ENCODE data around the gene FANCD2. TPM values are rescaled to one million over a fixed set of nuclear protein-coding genes. Genes with fewer than 3 reads are reported as not detected.
A peak's percentile ranks its signal among the peaks of the same experiment; 100 is the strongest.

Gene FANCD2
- total RNA-seq, 1 donor from 2014 or later = 2.1 TPM

DNA sequence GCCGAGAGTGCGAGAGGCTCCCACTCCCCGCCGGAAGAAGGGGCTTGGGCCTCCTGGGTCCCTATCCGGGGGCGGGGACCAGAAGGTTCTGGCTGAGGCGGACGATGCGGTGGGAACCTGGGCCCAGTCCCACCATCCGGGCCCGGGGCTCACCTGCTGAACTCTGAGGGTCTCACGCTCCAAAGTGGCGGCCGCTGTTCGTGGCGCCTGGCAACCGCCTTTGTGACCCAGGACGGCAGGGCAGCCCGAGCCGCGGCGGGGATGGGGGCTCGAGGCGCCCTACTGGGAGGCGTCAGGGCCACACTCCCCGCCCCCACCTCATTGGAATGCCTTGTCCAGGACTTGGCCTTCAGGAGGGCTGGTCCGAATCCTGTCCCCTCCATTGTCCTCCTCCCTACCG lies 81.9 kb downstream of the FANCD2 start, which contains the start of gene FANCD2OS:
Gene FANCD2OS (minus strand): TSS at position 165 of the 400 bp plus-strand sequence. CDS start 3,481 bp downstream, outside the sequence.
- no peaks in the 10 kb centered on the region for H3K36me3 ChIP-seq (ENCODE audit: control insufficient read depth, insufficient read depth, low read length)
- DNase-seq (ENCODE audit: low read depth) (no peak), FAIRE-seq (no peak)
- no peaks in the 10 kb centered on the region for H3K27me3 ChIP-seq (ENCODE audit: control insufficient read depth, insufficient read depth, low read length)
- no peak within 1 kb of the TSS for H3K4me3 ChIP-seq (ENCODE audit: low read depth, low read length)
- TF ChIP-seq, protein P1, sequence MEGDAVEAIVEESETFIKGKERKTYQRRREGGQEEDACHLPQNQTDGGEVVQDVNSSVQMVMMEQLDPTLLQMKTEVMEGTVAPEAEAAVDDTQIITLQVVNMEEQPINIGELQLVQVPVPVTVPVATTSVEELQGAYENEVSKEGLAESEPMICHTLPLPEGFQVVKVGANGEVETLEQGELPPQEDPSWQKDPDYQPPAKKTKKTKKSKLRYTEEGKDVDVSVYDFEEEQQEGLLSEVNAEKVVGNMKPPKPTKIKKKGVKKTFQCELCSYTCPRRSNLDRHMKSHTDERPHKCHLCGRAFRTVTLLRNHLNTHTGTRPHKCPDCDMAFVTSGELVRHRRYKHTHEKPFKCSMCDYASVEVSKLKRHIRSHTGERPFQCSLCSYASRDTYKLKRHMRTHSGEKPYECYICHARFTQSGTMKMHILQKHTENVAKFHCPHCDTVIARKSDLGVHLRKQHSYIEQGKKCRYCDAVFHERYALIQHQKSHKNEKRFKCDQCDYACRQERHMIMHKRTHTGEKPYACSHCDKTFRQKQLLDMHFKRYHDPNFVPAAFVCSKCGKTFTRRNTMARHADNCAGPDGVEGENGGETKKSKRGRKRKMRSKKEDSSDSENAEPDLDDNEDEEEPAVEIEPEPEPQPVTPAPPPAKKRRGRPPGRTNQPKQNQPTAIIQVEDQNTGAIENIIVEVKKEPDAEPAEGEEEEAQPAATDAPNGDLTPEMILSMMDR (IDR thresholded peaks at IDR 0.05; ENCODE audit: insufficient read depth, low read length, severe bottlenecking) = no peak

DNA sequence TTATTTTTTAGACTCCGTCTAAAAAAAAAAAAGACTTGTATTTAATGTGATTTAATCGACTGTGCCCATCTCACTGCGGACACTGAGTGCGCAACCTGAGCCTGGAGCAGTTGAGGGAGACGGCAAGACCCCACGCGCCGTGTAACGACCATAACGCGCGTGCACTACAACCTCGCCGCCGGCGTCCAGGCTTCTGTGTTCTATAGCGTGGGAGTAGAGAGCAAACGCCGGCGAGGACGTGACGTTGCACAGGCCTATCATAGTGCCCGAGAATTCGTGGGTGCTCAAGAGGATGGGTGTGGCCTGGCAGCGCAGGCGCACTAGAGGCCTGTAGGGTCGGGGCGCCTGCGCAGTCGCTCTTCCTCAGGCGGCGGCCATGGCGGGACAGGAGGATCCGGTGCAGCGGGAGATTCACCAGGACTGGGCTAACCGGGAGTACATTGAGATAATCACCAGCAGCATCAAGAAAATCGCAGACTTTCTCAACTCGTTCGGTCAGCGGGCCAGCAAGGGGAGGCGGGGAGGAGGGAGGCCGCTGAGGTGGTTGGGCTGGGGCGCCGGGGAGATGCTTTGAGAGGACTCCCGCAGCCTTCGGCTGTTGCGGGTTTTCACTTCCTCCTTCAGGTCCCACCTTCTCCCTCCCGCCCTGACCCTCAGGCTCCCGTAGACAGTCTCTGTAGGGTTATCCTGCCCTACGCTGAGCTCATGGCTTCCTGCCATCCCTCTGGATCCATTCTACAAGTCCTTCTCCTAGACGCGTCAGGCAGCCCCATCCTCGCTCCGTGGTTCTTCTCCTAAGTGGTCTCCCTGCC lies 89.3 kb downstream of the FANCD2 start, which contains the start of gene BRK1:
Gene BRK1 (plus strand): TSS at position 350 of the 812 bp plus-strand sequence. CDS start 27 bp downstream, at position 377.
- Histone ChIP-seq H3K36me3 (ENCODE audit: control insufficient read depth, insufficient read depth, low read length) (peaks cover 1% of the 10 kb centered on the region), H3K4me3 (ENCODE audit: low read depth, low read length) (peak within 1 kb of the TSS; percentile 79), H3K27me3 (ENCODE audit: control insufficient read depth, insufficient read depth, low read length) (no peaks in the 10 kb centered on the region)
- FAIRE-seq = no peak
- peak; percentile 92 for DNase-seq (ENCODE audit: low read depth)
- TF ChIP-seq, protein P1 (IDR thresholded peaks at IDR 0.05; ENCODE audit: insufficient read depth, low read length, severe bottlenecking) = no peak

DNA sequence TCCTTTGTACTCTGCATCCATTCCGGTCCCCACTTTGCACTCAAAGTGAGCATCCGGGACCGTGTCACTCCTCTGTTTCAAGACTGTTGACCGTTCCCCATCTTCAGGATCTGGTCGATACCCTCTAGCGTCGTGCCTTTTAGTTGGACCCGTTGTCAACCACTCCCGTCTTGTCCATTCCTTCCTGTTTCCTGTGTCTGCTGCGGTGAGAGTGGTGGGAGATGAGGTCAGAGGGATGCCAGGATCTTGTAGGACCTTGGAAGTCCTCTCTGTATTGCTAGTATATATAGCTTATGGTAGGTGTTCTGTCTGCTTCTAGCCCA lies 89.9 kb downstream of the FANCD2 start:
- DNase-seq (ENCODE audit: low read depth) (peak; percentile 47), FAIRE-seq (no peak)
- TF ChIP-seq, protein P1 (IDR thresholded peaks at IDR 0.05; ENCODE audit: insufficient read depth, low read length, severe bottlenecking) = no peak
- Histone ChIP-seq H3K27me3 (ENCODE audit: control insufficient read depth, insufficient read depth, low read length) (no peaks in the 10 kb centered on the region), H3K4me3 (ENCODE audit: low read depth, low read length) (peak overlapping the region; percentile 79), H3K36me3 (ENCODE audit: control insufficient read depth, insufficient read depth, low read length) (peaks cover 1% of the 10 kb centered on the region)

DNA sequence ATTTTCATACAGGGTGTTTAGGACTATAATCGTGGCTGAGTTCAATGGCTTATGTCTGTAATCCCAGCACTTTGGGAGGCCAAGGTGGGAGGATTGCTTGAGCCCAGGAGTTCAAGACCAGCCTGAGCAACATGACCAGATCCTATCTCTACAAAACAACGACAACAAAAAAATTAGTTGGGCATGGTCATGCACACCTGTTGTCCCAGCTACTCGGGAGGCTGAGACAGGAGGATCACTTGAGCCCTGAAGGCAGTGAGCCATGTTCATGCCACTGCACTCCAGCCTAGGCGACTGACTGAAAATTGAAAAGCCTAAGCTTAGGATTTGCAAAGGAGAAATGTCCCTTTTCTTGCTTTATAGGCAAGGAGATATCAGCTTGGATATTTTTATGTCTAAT lies 90.7 kb downstream of the FANCD2 start:
- DNase-seq (ENCODE audit: low read depth) (no peak), FAIRE-seq (no peak)
- H3K36me3 ChIP-seq (ENCODE audit: control insufficient read depth, insufficient read depth, low read length) = peaks cover 1% of the 10 kb centered on the region
- no peaks in the 10 kb centered on the region for H3K27me3 ChIP-seq (ENCODE audit: control insufficient read depth, insufficient read depth, low read length)
- H3K4me3 ChIP-seq (ENCODE audit: low read depth, low read length) = no peak overlapping the region
- TF ChIP-seq, protein P1 (IDR thresholded peaks at IDR 0.05; ENCODE audit: insufficient read depth, low read length, severe bottlenecking) = no peak

DNA sequence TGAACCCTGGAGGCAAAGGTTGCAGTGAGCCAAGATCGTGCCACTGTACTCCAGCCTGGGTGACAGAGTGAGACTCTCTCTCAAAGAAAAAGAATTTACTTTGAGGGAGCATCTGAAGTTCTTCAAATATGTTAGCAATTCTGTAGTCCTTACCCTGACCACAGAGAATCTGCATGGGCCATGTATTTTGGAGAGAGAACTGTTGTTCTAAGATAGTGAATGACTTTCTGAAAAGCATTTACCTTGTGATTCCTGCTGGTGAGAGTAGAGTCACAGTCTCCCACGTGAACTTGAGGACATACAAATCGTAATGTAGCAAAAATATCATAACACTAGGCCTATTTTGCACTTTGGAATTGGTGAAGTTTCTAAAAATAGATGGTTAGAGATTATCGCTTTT lies 93.1 kb downstream of the FANCD2 start:
- H3K4me3 ChIP-seq (ENCODE audit: low read depth, low read length) = no peak overlapping the region
- no peak for DNase-seq (ENCODE audit: low read depth)
- no peak for FAIRE-seq
- H3K36me3 ChIP-seq (ENCODE audit: control insufficient read depth, insufficient read depth, low read length) = peaks cover 1% of the 10 kb centered on the region
- TF ChIP-seq, protein P1 (IDR thresholded peaks at IDR 0.05; ENCODE audit: insufficient read depth, low read length, severe bottlenecking) = no peak
- H3K27me3 ChIP-seq (ENCODE audit: control insufficient read depth, insufficient read depth, low read length) = no peaks in the 10 kb centered on the region

Data from bronchial epithelial cell (primary cell).